ENCODE data around the gene FBXL16. TPM values are rescaled to one million over a fixed set of nuclear protein-coding genes. Genes with fewer than 3 reads are reported as not detected.

FBXL16 gene
- total and polyA plus RNA-seq, 9 of the 15 experiments (the other 6 are each of a cell fraction or from before 2014, with no cell fraction given), result 0.21 to 8.2 (median 1.7) TPM

- TF ChIP-seq ATF4 (CRISPR knock-in tag; IDR thresholded peaks at IDR 0.05), result no peak
- TF ChIP-seq ZNF57 (CRISPR knock-in tag; IDR thresholded peaks at IDR 0.05), result no peak
- no peak for TF ChIP-seq SP2 (IDR thresholded peaks at IDR 0.05; ENCODE audit: extremely low read depth, low read depth, low read length, poor library complexity, severe bottlenecking)
- peak; percentile 47; the same call in 1 of the 2 replicates for TF ChIP-seq TFAP4 (CRISPR knock-in tag; IDR thresholded peaks at IDR 0.05; ENCODE audit: borderline replicate concordance)
- TF ChIP-seq DMBX1 (CRISPR knock-in tag; IDR thresholded peaks at IDR 0.05; ENCODE audit: borderline replicate concordance), result no peak
- no peak for TF ChIP-seq GABPB2 (CRISPR knock-in tag; conservative IDR thresholded peaks at IDR 0.05)
- TF ChIP-seq ZNF639 (CRISPR knock-in tag; conservative IDR thresholded peaks at IDR 0.05 in 1 of 2, IDR thresholded peaks at IDR 0.05 in 1 of 2), result peak in 1 of 2 experiments; percentile 67; a peak in 2 of 4 replicates
- no peak for TF ChIP-seq SMARCA5 (IDR thresholded peaks at IDR 0.05)
- 0 out of 2 replicates have a peak, but pooled peaks have one; percentile 46 for TF ChIP-seq SFPQ (IDR thresholded peaks at IDR 0.05; ENCODE audit: low read depth, low read length)
- no peak for TF ChIP-seq ARID1B (IDR thresholded peaks at IDR 0.05)
- TF ChIP-seq POLR2AphosphoS2 (IDR thresholded peaks at IDR 0.05; ENCODE audit: low read length), result no peak
- TF ChIP-seq ZNF668 (CRISPR knock-in tag; IDR thresholded peaks at IDR 0.05), result no peak
- TF ChIP-seq SREBF1 (IDR thresholded peaks at IDR 0.05; ENCODE audit: borderline replicate concordance, low read depth, low read length), result no peak
- TF ChIP-seq BRF1 (IDR thresholded peaks at IDR 0.05; ENCODE audit: borderline replicate concordance, extremely low read depth, insufficient read length), result no peak
- TF ChIP-seq SPI1 (IDR thresholded peaks at IDR 0.05; ENCODE audit: borderline replicate concordance, low read depth, low read length), result no peak
- 0 out of 2 replicates have a peak, but pooled peaks have one; percentile 40 for TF ChIP-seq ZNF24 (IDR thresholded peaks at IDR 0.05)
- TF ChIP-seq ZNF655 (CRISPR knock-in tag; IDR thresholded peaks at IDR 0.05), result no peak
- no peak for TF ChIP-seq PHB2 (IDR thresholded peaks at IDR 0.05; ENCODE audit: low read depth)
Observed at GRCh38 chr16:720990-721764, 15.6 kb upstream of the FBXL16 start, which contains the start of gene ANTKMT (continued).

All from K562 (cell line).